ENCODE measurements around the gene SLC24A3.
"Not testable (repeated sequence)": the region's sequence is repeated elsewhere in the genome, so short reads cannot be mapped to it uniquely, and the experiment has no call there.

Gene SLC24A3

DNA sequence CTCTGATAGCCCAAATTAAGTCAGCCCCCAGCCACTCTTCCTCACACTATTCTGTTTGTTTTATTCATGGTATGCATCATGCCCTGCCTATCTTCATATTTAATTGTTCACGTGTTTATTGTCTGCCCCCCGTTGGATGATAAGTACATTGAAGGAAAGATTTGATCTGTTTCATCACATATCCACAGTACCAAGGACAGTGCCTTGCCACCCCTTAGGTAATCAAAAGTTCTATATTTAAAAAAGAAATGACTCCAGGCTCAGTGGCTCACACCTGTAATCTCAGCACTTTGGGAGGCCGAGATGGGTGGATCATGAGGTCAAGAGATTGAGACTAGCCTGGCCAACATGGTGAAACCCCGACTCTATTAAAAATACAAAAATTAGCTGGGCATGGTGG, 535.5 kb downstream of the SLC24A3 start:
- no peak for DNase-seq (ENCODE audit: low spot score)

DNA sequence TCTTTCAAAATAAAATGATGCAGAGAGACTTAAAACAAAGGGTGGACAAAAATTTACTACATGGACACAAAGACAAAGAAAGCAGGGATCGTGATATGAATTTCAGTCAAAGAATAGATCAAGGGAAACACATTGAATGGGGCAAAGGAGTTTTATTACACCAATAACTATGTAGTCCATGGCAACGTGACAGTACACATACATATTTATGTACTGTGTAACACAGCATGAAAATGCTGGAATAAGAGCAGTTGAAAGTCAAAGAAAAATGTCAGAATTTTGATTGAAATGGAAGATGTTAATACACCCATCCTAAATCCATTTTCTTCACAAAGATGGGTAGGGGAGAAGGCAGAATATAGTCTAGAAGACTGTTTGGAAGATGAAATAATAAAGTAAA, 536.2 kb downstream of the SLC24A3 start:
- DNase-seq (ENCODE audit: low spot score) = no peak

DNA sequence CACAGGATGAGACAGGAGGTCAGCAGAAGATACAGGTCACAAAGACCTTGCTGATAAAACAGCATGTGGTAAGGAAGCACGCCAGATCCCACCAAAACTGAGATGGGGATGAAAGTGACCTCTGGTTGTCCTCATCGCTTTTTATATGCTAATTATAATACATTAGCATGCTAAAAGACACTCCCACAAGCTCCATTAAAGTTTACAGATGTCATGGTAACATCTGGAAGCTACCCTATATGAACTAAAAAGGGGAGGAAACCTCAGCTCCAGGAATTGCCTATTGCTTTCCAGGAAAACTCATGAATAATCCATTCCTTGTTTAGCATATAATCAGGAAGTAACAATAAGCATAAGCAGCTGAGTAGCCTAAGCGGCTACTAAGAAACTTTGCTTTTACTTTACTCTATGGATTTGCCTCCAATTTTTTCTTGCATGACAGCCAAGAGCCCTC, 537.2 kb downstream of the SLC24A3 start:
- no peak for DNase-seq (ENCODE audit: low spot score)

DNA sequence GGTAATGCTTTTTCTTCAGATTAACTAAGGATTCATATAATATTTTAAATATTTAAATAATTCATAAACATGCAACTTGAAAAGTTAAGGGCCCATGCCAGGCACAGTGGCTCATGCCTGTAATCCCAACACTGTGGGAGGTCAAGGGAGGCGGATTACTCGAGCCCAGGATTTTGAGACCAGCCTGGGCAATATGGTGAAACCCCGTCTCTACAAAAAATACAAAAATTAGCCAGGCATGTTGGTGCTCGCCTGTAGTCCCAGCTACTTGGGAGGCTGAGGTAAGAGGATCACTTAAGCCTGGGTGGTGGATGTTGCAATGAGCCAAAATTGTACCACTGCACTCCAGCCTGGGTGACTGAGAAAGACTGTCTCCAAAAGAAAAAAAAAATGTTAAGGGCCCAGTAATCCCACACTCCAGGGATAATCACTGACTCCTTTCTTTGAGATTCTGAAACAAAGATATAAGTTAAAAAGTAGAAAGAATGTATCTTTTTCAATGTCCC, 537.7 kb downstream of the SLC24A3 start:
- no peak for DNase-seq (ENCODE audit: low spot score)

DNA sequence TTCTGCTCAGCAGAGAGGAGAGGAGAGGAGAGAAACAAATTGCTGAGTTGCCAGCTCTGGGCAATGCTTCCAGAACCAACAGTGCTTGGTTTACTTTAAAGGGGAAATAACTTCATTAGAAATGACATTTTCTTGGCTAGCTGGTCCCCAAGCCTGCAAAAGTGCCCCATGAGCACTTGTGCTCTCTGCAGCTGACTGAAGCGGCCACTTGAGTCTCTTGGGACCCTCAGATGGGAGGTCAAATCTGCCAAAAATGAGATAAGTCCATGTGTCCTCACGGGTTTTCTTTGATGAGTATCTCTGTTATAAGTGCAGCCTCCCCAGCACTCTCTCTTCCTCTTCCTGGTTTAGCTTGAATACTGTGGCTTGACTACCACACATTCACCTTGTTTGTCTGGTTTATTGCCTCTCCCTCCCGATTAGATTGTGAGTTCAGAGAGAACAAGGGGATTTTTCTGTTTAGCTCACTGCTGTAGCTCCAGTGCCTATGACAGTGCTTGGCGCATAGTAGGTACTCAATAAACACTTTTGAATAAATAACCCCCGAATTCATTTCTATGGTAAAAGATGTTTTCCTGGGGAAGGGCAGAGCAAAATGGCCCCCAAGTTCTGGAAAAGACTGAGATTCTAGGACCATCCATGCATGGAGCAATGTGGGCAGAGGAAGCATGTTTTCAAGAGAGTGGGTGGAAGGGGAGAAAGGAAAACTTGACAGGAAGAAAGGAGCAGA, 538.6 kb downstream of the SLC24A3 start:
- DNase-seq (ENCODE audit: low spot score) = peak; percentile 38

DNA sequence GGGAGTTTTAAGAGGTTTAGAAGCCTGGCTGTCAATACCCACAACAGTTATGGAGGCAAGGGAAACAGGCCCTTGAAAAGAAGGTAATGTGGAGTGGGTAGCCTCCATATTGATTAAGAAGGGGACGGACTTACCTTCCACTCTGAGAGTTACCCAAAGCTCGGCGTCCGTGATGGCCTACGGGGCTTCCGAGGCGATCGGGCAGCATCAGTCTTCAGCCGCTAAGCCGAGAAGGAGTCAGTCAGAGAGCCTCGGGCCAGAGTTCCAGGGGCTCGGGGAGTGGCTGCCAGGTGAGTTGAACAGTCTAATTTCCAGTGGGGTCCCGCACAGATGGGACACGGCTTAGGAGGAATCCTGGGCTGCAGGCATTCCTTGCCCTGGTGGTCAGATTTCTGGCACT, 541.8 kb downstream of the SLC24A3 start:
- DNase-seq (ENCODE audit: low spot score) = not testable (repeated sequence)

DNA sequence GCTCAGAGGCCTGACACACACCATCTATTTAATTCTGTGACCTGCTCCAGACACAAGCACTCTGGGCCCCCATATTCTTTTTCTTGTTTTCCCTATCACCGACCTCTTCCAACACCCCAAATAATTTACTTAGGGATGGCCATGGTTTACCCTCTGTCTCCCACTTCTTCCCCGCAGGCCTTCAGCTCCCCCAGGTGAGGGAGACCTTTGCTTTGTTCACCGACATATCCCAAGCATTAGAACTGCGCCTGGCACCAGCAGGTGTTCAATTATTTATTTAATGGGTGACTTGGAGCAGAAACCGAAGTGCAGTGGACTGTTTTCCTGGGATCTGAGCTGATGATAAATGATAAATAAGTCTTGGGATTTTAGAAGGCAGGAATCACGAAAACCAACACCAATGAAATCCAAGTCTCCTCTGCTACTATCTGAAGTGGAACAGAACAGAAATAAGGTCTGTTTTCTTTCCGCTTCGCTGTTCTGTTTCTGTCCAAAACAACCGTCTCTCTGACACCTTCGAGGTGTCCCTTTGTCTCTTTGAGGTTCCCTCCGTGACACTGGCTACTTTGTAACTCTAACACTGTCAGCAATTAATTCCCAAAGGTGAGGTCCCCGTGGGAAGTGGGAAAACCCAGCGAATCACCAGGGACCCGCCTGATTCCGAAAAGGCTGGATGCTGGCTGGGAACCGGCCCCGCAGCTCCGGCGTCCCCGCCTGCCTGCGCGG, 544.5 kb downstream of the SLC24A3 start:
- DNase-seq (ENCODE audit: low spot score) = no peak

DNA sequence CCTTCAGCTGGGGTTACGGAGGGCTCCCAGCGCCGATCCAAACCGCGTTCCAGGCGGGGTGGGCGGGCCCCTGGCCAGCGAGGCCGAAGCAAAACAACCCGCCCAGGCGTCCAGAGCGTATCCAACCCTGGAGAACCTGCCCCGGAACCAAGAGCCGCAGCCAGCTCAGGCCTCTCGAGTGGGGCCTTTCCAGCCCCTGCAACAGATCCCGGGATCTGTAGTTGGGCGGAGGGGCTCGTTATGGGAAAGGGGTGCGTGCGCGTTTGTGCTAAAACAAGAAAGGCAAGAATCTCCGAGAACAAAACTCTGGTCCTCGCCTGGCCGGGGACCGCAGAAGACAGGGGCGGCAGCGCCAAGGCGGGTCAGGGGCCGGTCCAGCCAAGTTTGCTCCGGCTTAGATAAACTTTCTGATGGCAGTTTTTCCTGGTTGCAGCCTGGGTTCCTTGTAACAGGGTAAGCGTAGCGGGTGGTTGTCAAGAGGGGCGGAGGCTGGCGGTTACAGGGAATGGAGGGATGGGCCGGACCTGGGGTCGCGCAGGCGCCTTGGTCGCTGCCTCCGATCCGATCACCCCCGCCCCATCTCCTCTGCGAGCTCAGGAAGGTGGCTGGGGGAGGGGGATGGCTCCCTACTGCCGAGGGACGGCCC, 545.2 kb downstream of the SLC24A3 start:
- peak; percentile 55 for DNase-seq (ENCODE audit: low spot score)

DNA sequence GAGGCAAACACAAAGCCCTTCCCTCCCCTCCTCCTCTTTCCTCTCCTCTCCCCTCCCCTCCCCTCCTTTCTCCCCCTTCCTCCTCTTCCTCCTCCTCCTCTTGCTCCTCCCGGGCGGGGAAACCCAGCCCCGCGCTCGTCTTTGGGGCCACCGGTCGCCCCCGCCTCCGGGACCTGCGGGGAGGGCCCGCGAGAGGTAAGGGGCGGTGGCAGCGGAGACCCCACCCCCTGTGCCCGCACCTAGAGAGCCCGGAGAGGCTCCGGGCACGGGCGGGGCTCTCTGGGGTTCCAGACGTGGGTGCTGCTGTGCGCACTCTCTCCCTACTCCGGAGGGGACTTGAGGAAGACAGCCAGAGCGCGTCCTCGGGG, 545.7 kb downstream of the SLC24A3 start, which contains the start of gene RIN2:
RIN2 (plus strand) TSS at position 126 of the 368 bp plus-strand sequence. CDS start 131,344 bp downstream, outside the sequence.
- DNase-seq (ENCODE audit: low spot score) = peak; percentile 33

DNA sequence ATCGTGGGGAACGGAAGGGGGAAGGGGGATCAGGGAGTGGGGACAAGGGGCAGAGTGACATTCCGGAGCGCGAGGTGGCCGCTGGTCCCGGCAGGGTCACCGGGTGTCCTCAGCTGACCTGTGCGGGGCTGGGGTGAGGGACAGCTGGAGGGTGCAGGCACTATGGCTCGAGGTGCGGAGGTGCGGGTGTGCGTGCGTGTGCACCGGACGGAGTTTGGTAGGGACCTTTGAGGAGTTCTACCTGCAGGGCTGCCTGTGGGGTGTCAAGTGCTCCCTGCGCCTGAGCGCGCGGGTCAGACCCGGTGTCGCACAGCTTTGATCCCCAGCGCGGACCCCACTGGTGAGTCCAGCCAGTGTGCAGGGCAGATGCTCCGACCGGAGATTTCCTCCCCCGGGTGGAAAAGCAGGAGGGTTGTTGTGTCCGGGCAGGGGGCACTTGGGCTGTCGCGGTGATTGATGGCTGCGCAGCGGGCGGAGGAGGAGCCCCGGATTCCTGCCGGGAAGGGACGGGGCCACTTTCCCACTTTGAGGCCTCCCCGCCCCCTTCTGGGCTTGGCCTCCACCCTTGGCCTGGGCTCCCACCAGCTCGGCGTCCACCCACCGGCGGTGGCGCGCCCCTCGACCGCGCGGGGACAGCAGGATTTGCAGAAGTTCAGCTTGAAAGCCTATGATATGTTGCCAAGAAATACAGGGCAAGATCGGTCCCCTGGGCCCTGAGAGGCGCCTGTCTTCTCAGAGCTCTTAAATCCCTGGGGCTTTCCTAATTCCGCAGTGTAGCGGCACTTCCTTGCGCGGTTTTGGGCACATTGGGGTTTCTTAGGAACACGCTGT, 546.3 kb downstream of the SLC24A3 start:
- DNase-seq (ENCODE audit: low spot score) = peak; percentile 25

DNA sequence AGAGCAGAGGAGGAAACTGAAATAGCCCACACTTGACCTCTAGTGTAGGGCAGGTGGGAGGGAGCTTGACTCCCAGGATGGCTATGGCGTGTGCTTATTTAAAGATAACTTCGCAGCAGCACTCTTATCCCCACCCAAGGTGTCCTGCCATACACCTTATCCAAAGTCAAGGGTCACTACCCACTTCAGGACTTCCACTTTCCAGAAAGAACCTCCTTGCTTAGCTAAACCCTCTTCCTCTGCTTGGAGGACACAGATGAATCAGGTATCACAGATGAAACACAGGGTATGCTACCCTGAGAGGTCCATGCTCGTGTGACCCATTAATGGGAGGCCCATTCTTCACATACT, 547.9 kb downstream of the SLC24A3 start:
- no peak for DNase-seq (ENCODE audit: low spot score)

DNA sequence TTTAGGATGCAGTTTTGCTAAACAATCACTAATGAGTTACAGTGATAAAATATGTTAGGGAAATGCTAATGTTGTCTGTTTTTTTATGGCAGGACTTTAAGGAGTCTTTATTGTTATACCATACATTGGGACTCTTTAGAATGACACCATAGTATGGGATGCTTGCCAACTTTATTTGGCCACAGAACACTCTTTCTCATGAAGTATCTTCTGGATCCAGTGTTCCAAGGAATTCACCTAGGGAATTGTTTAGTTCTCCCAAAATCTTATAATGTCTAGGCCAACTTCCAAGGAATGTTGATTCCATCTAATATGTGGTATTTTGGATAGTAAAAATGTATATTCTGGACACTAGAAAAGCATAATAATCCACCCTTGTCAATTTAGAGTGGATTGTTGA, 548.9 kb downstream of the SLC24A3 start:
- no peak for DNase-seq (ENCODE audit: low spot score)

DNA sequence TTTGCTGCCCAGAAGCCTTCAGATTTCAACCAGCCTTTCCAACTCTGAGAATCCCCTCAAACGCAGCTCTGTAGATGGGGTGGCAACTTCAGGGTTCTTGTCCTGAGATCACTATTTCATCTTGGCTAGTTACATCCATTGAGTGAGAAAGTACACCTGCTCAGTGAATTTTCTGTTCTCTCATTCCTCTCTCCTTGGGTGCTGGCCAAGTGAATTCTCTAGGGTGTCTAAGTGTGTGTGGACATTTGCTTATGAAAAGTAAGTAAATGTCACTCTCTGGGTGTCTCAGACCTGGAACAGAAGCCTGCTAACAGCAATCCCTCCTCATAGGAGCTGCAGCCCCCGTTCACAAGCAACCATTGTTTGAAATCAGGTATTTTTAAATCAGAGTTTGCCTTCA, 549.4 kb downstream of the SLC24A3 start:
- no peak for DNase-seq (ENCODE audit: low spot score)

DNA sequence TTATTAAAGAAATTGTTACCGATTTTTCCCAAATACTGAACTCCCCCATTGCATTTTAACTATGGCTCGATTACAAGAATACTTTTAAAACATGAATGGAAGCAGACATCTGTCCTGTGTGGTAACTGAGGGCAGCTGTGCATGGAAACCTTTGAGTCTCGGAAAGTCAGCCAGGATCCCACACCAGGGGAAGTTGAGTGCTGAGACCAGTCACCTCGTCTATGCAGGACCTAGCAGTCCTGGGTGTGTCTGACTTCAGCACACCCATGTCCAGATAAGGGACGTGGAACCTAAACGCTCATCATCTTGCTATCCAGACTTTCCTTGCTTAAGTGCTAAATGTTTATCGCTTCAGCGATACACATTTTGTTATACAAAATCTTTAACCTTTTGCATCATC, 551.8 kb downstream of the SLC24A3 start:
- DNase-seq (ENCODE audit: low spot score) = no peak

DNA sequence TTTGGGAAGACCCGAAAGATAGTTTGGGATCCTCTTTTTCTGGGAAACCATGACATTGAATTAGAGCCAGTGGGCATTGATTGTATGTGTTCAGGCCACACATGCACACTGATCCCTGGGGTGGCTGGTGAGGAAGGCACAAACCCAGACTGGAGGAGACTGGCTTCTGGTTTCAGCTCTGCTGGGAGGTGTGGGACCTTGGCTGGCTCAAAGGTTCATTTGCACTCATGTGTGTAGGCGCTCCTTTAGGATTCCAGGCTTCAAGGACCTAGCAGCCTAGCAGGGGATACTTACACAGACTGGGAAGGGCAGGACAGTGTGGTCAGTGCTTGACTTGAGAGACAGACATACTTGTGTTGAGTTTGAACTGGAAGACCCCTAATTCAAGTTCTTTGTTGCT, 552.8 kb downstream of the SLC24A3 start:
- no peak for DNase-seq (ENCODE audit: low spot score)

DNA sequence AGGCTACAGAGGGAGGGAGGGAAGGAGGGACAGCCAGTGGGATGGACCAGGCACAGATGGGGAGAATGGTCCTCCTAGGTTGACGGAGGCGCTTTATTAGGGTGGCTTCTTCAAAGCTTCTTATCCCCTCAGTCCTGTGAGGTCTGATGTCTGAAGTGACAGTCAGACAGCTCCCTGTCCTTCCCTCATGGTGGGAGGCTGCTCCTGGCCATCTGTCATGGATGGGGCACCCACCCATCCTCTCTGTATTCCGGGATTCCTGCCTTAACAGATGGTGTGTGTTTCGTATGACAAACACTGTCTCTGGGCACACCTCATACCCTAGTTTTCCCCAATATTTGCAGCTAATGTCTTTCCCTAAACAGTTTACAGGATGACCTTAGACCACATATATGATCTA, 553.5 kb downstream of the SLC24A3 start:
- no peak for DNase-seq (ENCODE audit: low spot score)

DNA sequence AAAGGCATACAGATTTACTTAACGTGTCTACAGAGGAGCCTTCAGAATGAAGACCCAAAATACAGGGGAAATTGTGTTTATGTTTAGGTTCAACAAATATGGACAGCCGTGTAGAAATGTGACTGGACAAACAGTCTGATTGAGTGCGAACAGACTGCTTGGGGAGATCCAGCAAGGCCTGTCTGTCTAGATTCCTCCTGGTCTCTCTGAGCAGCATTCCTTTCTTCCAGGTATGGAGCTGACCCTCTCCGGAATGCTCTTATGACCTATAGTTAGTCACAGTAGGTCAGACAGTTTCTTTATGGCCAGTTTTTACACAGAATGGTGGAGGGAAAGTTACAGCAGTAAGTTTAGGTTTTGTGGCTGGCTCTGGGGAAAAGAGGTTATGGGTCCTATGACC, 554.6 kb downstream of the SLC24A3 start:
- no peak for DNase-seq (ENCODE audit: low spot score)

DNA sequence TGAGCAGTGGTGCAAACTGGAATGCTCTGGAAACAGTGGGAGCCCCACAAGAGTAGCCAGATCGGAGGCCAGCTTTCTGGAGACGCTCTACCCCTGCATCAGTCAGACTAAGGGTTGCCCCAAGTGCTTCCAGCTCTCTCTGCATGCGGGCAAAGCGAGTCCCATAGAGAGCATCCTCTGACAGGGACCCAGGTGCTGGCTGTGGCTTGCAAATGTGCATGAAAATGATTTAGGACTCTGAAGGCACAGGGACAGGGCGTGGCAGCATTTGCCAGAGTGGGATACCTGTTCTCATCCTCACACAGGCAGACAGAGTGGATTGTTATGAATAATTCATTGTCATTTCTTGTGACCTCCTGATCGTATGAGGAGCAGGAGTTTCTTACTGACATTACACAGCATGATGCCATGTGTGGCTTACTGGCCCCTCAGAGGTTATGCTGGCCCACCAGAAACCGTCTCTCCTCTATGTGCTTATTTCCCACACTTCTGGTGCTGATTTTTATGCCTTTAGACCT, 555.9 kb downstream of the SLC24A3 start:
- DNase-seq (ENCODE audit: low spot score) = no peak

DNA sequence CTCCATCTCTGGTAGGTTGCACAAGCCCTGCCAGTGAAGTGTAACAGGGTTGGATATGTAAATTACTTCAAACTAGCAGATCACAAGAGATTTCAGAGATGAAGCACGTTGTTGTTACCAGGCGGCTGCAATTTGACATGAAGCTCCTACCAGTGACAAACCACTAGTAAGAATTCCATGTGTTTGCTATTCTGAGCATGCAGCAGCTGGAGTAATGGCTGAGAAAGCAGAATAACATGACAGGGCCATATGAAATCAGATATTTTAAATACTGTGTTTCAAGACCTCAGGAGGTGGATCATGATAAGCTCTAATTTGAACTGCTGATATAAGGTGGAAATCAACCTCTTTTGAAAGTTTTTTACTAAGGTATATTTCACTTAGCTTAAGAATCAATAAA, 557.1 kb downstream of the SLC24A3 start:
- DNase-seq (ENCODE audit: low spot score) = no peak

DNA sequence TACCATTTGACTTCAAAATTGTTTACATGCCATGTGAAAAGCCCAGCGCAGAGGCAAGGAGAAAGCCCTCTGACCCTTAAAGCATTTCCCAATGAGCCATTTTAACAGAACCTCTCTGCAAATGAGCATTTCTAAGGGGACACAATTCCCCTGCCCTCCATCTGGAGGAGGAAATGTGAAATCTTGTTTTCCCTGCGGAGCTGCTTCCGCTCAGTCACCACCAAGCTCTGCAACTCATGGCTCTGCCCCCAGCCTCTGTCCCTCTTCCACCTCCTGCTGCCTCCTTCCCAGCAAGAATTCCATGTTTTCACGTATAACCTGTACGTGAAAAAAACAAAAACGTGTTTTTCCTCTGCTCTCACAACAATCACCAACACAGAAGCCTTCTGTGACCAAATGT, 557.9 kb downstream of the SLC24A3 start:
- no peak for DNase-seq (ENCODE audit: low spot score)

DNA sequence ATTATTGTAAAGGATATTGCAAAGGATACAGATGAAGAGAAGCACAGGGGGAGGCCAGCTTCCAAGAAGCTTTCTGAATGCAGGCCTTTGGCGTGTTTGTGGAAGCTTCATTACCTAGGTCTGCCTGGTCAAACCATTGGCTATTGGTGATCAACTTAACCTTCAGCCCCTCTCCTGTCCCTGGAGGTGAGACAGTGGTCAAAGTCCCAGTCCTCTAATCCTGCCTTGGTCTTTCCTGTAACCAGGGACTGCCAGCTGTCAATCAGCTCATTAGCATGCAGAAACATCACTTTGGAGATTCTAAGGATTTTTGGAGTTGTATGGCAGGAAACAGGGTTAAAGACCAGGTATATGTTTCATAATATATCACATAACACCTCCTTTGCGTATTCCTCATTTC, 558.6 kb downstream of the SLC24A3 start:
- no peak for DNase-seq (ENCODE audit: low spot score)
